Panc1 (cell line): ENCODE results near the gene TMEM204.

Experiments
- CTCF ChIP-seq: fragments of 450-650 bp; IDR thresholded peaks from 2 replicates; pipeline ENCODE4 v1.5.1; 2017; ENCODE audit warnings: mild to moderate bottlenecking
- POLR2AphosphoS5 ChIP-seq: IDR thresholded peaks from 2 replicates; pipeline ENCODE4 v1.6.1; 2012; ENCODE audit warnings: mild to moderate bottlenecking, low read depth, low read length, moderate library complexity
- REST ChIP-seq, 2 experiments: IDR thresholded peaks; 2 replicates each; pipeline ENCODE4 v1.6.1; 2011 to 2012; ENCODE audit warnings: low read depth in 2 of 2, control low read depth in 1 of 2, low read length in 1 of 2, mild to moderate bottlenecking in 1 of 2, moderate library complexity in 1 of 2; ENCODE audit not compliant: insufficient read depth in 1 of 2
- SIN3A ChIP-seq: IDR thresholded peaks from 2 replicates; pipeline ENCODE4 v1.6.1; 2012; ENCODE audit warnings: low read depth, mild to moderate bottlenecking, low read length, moderate library complexity, borderline replicate concordance; ENCODE audit not compliant: insufficient read depth

GRCh38 chr16:1525871-1526607 is 7.4 kb upstream of the TMEM204 start:
- TF ChIP-seq CTCF (no peak), REST (IDR thresholded peaks at IDR 0.05; ENCODE audit: insufficient read depth in 1 of 2, low read depth in 2 of 2, low read length in 1 of 2) (no peak), SIN3A (no peak), POLR2AphosphoS5 (no peak)
